ENCODE measurements around the gene PDF. TPM values are rescaled to one million over a fixed set of nuclear protein-coding genes. Genes with fewer than 3 reads are reported as not detected.

Gene PDF
- total RNA-seq, 1 donor = 11.2 TPM

GRCh38 chr16:69311533-69312387 is 18.6 kb downstream of the PDF start:
- no peak for TF ChIP-seq CTCF (IDR thresholded peaks at IDR 0.05; ENCODE audit: extremely low read depth, low read depth, low read length)
- H3K27ac ChIP-seq (ENCODE audit: low read depth, low read length) = peak overlapping the region; percentile 66
- H3K9me3 ChIP-seq (ENCODE audit: low read depth, low read length) = no peaks in the 10 kb centered on the region
- peaks cover 6% of the 10 kb centered on the region for H3K4me1 ChIP-seq (ENCODE audit: insufficient read depth, low read length)
- H3K4me3 ChIP-seq (ENCODE audit: insufficient read depth, low read length) = peak overlapping the region; percentile 94
- H3K36me3 ChIP-seq (ENCODE audit: insufficient read depth, low read length) = peaks cover 30% of the 10 kb centered on the region
- H2AFZ ChIP-seq (ENCODE audit: low read length) = peak overlapping the region; percentile 40
- H3K79me2 ChIP-seq (ENCODE audit: insufficient read depth, low read length) = peaks cover 55% of the 10 kb centered on the region
- H3K27me3 ChIP-seq (ENCODE audit: insufficient read depth, low read length) = no peaks in the 10 kb centered on the region
- H4K20me1 ChIP-seq (ENCODE audit: insufficient read depth, low read length) = peaks cover 22% of the 10 kb centered on the region
- peak overlapping the region; percentile 83 for H3K4me2 ChIP-seq (ENCODE audit: insufficient read depth, low read length)
- DNase-seq (ENCODE audit: insufficient read length, low spot score, missing footprints) = peak; percentile 92

GRCh38 chr16:69310653-69311532 is 19.5 kb downstream of the PDF start, which contains the start of gene VPS4A:
Gene VPS4A, plus strand, starts transcription at chr16:69311350. Its CDS starts 162 bp downstream, at chr16:69311512.
- H3K4me1 ChIP-seq (ENCODE audit: insufficient read depth, low read length) = peaks cover 6% of the 10 kb centered on the region
- DNase-seq (ENCODE audit: insufficient read length, low spot score, missing footprints) = peak; percentile 99
- H3K36me3 ChIP-seq (ENCODE audit: insufficient read depth, low read length) = peaks cover 21% of the 10 kb centered on the region
- peak; percentile 69 for TF ChIP-seq CTCF (IDR thresholded peaks at IDR 0.05; ENCODE audit: extremely low read depth, low read depth, low read length)
- H4K20me1 ChIP-seq (ENCODE audit: insufficient read depth, low read length) = peaks cover 20% of the 10 kb centered on the region
- H3K9me3 ChIP-seq (ENCODE audit: low read depth, low read length) = no peaks in the 10 kb centered on the region
- peak within 1 kb of the TSS; percentile 66 for H3K27ac ChIP-seq (ENCODE audit: low read depth, low read length)
- H3K4me3 ChIP-seq (ENCODE audit: insufficient read depth, low read length) = peak within 1 kb of the TSS; percentile 94
- peaks cover 46% of the 10 kb centered on the region for H3K79me2 ChIP-seq (ENCODE audit: insufficient read depth, low read length)
- peak within 1 kb of the TSS; percentile 83 for H3K4me2 ChIP-seq (ENCODE audit: insufficient read depth, low read length)
- H2AFZ ChIP-seq (ENCODE audit: low read length) = peak within 1 kb of the TSS; percentile 91
- H3K27me3 ChIP-seq (ENCODE audit: insufficient read depth, low read length) = no peaks in the 10 kb centered on the region

GRCh38 chr16:69309316-69309715 is 21.1 kb downstream of the PDF start:
- H2AFZ ChIP-seq (ENCODE audit: low read length) = no peak overlapping the region
- H3K27me3 ChIP-seq (ENCODE audit: insufficient read depth, low read length) = no peaks in the 10 kb centered on the region
- peaks cover 5% of the 10 kb centered on the region for H3K36me3 ChIP-seq (ENCODE audit: insufficient read depth, low read length)
- no peak overlapping the region for H3K4me3 ChIP-seq (ENCODE audit: insufficient read depth, low read length)
- H3K9me3 ChIP-seq (ENCODE audit: low read depth, low read length) = no peaks in the 10 kb centered on the region
- peaks cover 6% of the 10 kb centered on the region for H3K4me1 ChIP-seq (ENCODE audit: insufficient read depth, low read length)
- no peak overlapping the region for H3K27ac ChIP-seq (ENCODE audit: low read depth, low read length)
- no peak for DNase-seq (ENCODE audit: insufficient read length, low spot score, missing footprints)
- H3K4me2 ChIP-seq (ENCODE audit: insufficient read depth, low read length) = no peak overlapping the region
- no peak for TF ChIP-seq CTCF (IDR thresholded peaks at IDR 0.05; ENCODE audit: extremely low read depth, low read depth, low read length)
- H3K79me2 ChIP-seq (ENCODE audit: insufficient read depth, low read length) = peaks cover 31% of the 10 kb centered on the region
- H4K20me1 ChIP-seq (ENCODE audit: insufficient read depth, low read length) = peaks cover 16% of the 10 kb centered on the region
